NCI-H128 (cell line): Measurements from ENCODE around the gene FIBP.

Source experiments
- DNase-seq: peaks from one replicate; lab custom pipeline; 2025; ENCODE audit not compliant: unreplicated experiment; lab: John Stamatoyannopoulos, UW

Gene FIBP

GRCh38 chr11:65891219-65892136 is 3.2 kb upstream of the FIBP start:
- no peak for DNase-seq

- peak; percentile 85 for DNase-seq
Measured at GRCh38 chr11:65890324-65891218, 2.3 kb upstream of the FIBP start, which contains the start of gene CCDC85B. Gene CCDC85B, plus strand, starts transcription at chr11:65890673. Its CDS starts 111 bp downstream, at chr11:65890784.

- no peak for DNase-seq
Measured at GRCh38 chr11:65887723-65888162, 528 bp downstream of the FIBP start.

DNA sequence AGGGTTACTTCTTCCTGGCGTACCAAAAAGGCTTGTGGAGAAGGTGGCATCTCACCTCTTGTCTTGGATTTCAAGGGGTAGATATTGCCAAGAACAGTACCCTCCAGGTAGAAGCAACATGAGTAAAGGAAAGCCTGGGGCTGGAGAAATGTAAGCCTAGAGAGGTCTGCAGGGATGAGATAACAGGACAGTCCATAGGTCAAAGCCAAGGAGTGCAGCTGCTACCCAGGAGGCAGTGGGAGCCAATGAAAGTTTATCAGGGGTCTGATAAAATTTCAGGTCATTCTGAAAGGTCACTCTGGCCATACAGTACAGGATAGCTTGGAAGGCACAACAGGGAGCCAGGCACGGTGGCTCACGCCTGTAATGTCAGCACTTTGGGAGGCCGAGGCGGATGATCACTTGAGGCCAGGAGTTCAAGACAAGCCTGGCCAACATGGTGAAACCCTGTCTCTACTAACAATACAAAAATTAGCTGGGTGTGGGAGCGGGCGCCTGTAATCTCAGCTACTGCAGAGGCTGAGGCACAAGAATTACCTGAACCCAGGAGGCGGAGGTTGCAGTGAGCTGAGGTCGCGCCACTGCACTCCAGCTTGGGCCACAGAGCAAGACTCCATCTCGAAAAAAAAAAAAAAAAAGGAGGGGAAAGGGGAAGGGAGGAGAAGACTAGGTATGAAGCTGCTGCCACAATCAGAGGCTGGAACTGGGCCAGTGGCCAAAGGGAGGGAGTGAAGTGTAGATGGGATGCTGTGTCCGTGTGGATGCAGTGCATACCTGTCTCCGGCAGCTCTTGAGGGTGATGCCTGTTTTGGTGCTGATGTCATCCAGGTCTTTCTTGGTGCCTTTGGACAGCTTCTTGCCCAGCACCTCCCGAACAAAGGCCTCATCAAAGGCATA is 1.2 kb downstream of the FIBP start:
- DNase-seq, result no peak

- no peak for DNase-seq
Measured at GRCh38 chr11:65885808-65886536, 2.3 kb downstream of the FIBP start.

DNA sequence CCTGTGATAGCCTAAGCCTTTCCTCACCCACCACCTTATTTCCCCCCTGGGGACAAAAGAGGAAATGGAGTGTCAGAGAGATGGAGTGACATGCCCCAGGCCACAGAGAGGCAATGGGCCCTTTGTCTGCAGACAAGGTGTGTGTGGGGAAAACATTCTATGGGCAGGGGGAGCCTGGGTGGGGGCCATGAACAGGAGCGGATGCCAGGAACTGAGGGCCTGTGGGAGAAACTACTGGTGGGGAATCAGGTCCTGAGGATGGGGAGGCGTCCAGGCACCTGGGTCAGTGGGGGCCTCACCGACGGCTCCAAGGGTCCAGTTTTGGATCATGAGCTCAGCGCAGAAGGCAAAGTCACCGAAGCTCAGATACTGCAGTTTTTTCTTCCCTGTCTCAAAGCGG is 3.0 kb downstream of the FIBP start:
- DNase-seq, result no peak

DNA sequence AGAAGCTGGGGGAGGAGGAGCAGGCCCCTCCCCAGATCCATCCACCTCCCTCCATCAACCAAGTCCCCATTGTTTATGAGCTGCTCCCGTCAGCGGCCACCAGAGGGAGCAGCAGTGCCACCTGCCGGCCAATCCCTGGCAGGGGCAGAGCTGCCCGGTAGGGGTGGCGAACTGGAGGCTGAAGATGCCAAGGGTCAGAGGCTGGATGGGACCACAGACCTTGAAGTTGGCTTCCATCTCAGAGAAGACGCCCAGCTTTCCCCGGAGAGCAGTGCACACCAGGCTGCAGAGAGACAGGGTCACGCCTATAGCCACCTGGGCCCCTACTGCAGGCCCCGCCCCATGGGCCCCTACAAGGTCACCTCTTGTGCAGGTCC is 3.6 kb downstream of the FIBP start:
- peak; percentile 57 for DNase-seq

GRCh38 chr11:65883786-65884715 is 4.2 kb downstream of the FIBP start:
- no peak for DNase-seq

GRCh38 chr11:65883058-65883761 is 5.1 kb downstream of the FIBP start:
- no peak for DNase-seq

DNA sequence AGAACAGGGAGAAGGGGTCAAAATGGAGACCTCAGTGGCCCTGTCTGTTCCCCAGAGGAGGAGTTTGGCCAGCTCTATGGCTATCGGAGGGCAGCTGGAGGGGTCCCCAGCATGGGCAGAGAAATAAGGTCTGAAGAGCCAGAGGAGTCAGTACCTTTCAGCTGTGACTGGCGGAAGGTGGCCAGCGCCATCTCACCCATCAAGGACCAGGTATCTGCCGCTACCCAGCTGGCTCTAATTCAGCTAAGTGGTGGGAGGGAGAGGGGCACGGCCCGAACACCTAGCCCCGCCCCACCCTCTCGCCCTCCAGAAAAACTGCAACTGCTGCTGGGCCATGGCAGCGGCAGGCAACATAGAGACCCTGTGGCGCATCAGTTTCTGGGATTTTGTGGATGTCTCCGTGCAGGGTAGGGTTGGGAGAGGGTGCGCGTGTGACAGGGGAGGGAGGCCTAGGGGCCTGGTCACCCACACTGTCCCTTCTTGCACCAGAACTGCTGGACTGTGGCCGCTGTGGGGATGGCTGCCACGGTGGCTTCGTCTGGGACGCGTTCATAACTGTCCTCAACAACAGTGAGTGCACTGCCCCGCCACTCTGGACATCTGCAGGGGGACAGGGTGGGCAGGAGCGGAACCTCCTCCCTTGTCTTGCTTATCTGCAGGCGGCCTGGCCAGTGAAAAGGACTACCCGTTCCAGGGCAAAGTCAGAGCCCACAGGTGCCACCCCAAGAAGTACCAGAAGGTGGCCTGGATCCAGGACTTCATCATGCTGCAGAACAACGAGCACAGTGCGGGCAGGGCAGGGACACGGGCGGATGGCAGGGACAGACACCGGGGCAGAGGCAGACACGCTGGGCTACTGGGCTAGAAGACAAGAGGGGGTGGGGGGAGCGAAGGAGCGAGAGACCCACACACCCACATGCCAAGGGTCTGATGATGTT is 5.9 kb downstream of the FIBP start:
- no peak for DNase-seq

DNA sequence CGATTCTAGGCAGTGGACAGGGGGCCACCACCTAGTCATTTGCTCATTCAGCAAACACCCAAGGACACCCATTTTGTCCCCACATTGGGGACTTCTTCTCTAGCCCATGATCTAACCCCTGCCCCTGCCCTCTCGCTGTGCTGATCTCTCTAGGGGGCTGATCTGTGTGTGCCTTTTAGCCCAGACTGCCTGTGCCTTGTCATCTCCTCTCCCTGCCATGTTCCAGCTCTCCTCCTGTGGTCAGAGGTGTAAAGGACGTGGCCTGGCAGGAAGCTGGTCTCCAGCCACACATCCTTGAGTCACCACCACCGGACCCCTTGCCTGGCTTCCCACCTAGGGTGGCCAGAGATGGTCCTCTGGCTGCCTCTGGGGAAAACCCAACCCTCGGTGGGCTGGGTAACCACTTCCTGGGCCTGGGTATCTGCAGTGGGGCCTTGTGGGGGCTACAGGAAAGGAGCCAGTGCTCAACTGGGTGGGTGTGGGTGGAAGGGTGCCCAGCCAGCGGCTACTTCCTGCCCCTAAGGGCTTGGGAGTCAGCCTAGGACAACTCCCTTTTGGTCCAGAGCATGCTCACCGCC is 7.3 kb downstream of the FIBP start:
- no peak for DNase-seq

GRCh38 chr11:65880027-65880426 is 8.2 kb downstream of the FIBP start:
- no peak for DNase-seq

- no peak for DNase-seq
Measured at GRCh38 chr11:65879617-65880016, 8.7 kb downstream of the FIBP start, which contains the start of gene CTSW. Gene CTSW, plus strand, starts transcription at chr11:65879837. Its CDS starts 18 bp downstream, at chr11:65879855.

GRCh38 chr11:65873318-65874156 is 14.7 kb downstream of the FIBP start:
- DNase-seq, result peak; percentile 91

GRCh38 chr11:65872586-65873317 is 15.5 kb downstream of the FIBP start, which contains the start of gene EFEMP2:
Gene EFEMP2, minus strand, starts transcription at chr11:65872800. Its CDS starts 446 bp downstream, at chr11:65872354.
- no peak for DNase-seq
